CD14-positive monocyte (primary cell): ENCODE data around the gene CCM2. TPM values are rescaled to one million over a fixed set of nuclear protein-coding genes. Genes with fewer than 3 reads are reported as not detected.

Experiments used
- DNase-seq, 3 donors: peaks; one replicate each; pipeline ENCODE4 v3.0.0-alpha.2; 2011 to 2022
- H2AFZ ChIP-seq: 2 replicates; pipeline ENCODE4 v1.6.0; 2012; ENCODE audit warnings: mild to moderate bottlenecking, low read depth, low read length, inconsistent platforms; ENCODE audit not compliant: insufficient read depth, poor library complexity, severe bottlenecking
- H3K27ac ChIP-seq, 2 donors: 1 replicate in 1 of 2; 2 replicates in 1 of 2; pipeline ENCODE4 v1.5.1; 2012 to 2013; ENCODE audit warnings: low read length in 2 of 2, control low read depth in 1 of 2, inconsistent platforms in 1 of 2, low read depth in 1 of 2, mild to moderate bottlenecking in 1 of 2
- H3K27me3 ChIP-seq, 2 donors: one replicate each; pipeline versions ENCODE4 v1.6.0 to v1.6.1; 2011 to 2013; ENCODE audit warnings: low read length in 2 of 2; ENCODE audit not compliant: control insufficient read depth in 2 of 2, insufficient read depth in 2 of 2
- H3K36me3 ChIP-seq, 2 donors: replicated peaks in 1 of 2; 1 replicate in 1 of 2; 2 replicates in 1 of 2; pipeline versions ENCODE4 v1.5.1 to v1.6.1; 2012 to 2013; ENCODE audit warnings: low read length in 2 of 2, control low read depth in 1 of 2, inconsistent platforms in 1 of 2, mild to moderate bottlenecking in 1 of 2; ENCODE audit not compliant: insufficient read depth in 2 of 2, control insufficient read depth in 1 of 2
- H3K4me1 ChIP-seq, 2 donors: 1 replicate in 1 of 2; 2 replicates in 1 of 2; pipeline versions ENCODE4 v1.5.1 to v1.6.1; 2012 to 2013; ENCODE audit warnings: low read length in 2 of 2, control low read depth in 1 of 2, inconsistent platforms in 1 of 2, mild to moderate bottlenecking in 1 of 2, moderate library complexity in 1 of 2; ENCODE audit not compliant: insufficient read depth in 2 of 2, control insufficient read depth in 1 of 2
- H3K4me2 ChIP-seq: replicated peaks from 2 replicates; pipeline ENCODE3; 2012; ENCODE audit warnings: low read length, moderate library complexity, mild to moderate bottlenecking; ENCODE audit not compliant: poor library complexity, severe bottlenecking; ENCODE audit errors: extremely low read depth
- H3K4me3 ChIP-seq, 3 experiments: fragments of 200-600 bp in 1 of 3; sonication (generic) in 1 of 3; replicated peaks in 1 of 3; 1 replicate in 2 of 3; 2 replicates in 1 of 3; pipeline ENCODE4 v1.5.1; 2011 to 2013; ENCODE audit warnings: low read length in 3 of 3, mild to moderate bottlenecking in 3 of 3, control low read depth in 2 of 3, low read depth in 2 of 3, inconsistent platforms in 1 of 3, moderate library complexity in 1 of 3
- H3K79me2 ChIP-seq: 2 replicates; pipeline ENCODE4 v1.6.0; 2012; ENCODE audit warnings: mild to moderate bottlenecking, control low read depth, inconsistent platforms, low read length, moderate library complexity; ENCODE audit not compliant: insufficient read depth
- H3K9ac ChIP-seq: 2 replicates; pipeline ENCODE4 v1.6.0; 2017; ENCODE audit warnings: low read length, mild to moderate bottlenecking; ENCODE audit not compliant: insufficient read depth, poor library complexity, severe bottlenecking
- H3K9me3 ChIP-seq, 2 donors: replicated peaks in 1 of 2; 1 replicate in 1 of 2; 2 replicates in 1 of 2; pipeline versions ENCODE4 v1.5.1 to v1.6.1; 2012 to 2013; ENCODE audit warnings: low read length in 2 of 2, control low read depth in 1 of 2; ENCODE audit not compliant: control insufficient read depth in 1 of 2, insufficient read depth in 1 of 2
- H4K20me1 ChIP-seq: 2 replicates; pipeline ENCODE4 v1.6.0; 2012; ENCODE audit warnings: mild to moderate bottlenecking, low read length, control low read depth, moderate library complexity; ENCODE audit not compliant: insufficient read depth
- H3K27ac Mint-ChIP-seq, 7 donors: one replicate each; pipeline ENCODE4 v1.8.0; 2020; ENCODE audit warnings: mild to moderate bottlenecking in 7 of 7, mixed read lengths in 7 of 7, moderate library complexity in 6 of 7, inconsistent platforms in 2 of 7
- H3K27me3 Mint-ChIP-seq, 3 donors: one replicate each; pipeline ENCODE4 v1.8.0; 2021 to 2022; ENCODE audit warnings: low read depth in 3 of 3, mild to moderate bottlenecking in 3 of 3, mixed read lengths in 3 of 3, moderate library complexity in 3 of 3, inconsistent platforms in 1 of 3
- H3K36me3 Mint-ChIP-seq, 2 donors: one replicate each; pipeline ENCODE4 v1.8.0; 2020; ENCODE audit warnings: mixed read lengths in 2 of 2, inconsistent platforms in 1 of 2, mild to moderate bottlenecking in 1 of 2
- H3K4me1 Mint-ChIP-seq: one replicate; pipeline ENCODE4 v1.8.0; 2020; ENCODE audit warnings: mild to moderate bottlenecking, mixed read lengths
- H3K4me3 Mint-ChIP-seq, 2 donors: one replicate each; pipeline ENCODE4 v1.8.0; 2020; ENCODE audit warnings: mild to moderate bottlenecking in 2 of 2, mixed read lengths in 2 of 2, moderate library complexity in 1 of 2
- H3K9me3 Mint-ChIP-seq, 7 donors: one replicate each; pipeline ENCODE4 v1.8.0; 2020 to 2022; ENCODE audit warnings: mixed read lengths in 7 of 7, mild to moderate bottlenecking in 6 of 7, moderate library complexity in 6 of 7, inconsistent platforms in 2 of 7
- CTCF ChIP-seq: fragments of 200-600 bp; IDR thresholded peaks from one replicate; pipeline ENCODE4 v1.8.0; 2022; ENCODE audit warnings: antibody characterized with exemption, mild to moderate bottlenecking
- WGBS: methylation state at CpG from one replicate; pipeline ENCODE4 v1.1.5; 2013; ENCODE audit warnings: missing lambda C conversion rate; ENCODE audit not compliant: insufficient coverage; 5-methylcytosine and 5-hydroxymethylcytosine counted together
- intact Hi-C, 2 donors: fragments of 100-400 bp; cut with micrococcal nuclease; formaldehyde crosslinking; loops; one replicate each; pipeline versions ENCODE4 v1.15.0 to v1.15.1; 2023
- polyA plus RNA-seq, 3 donors: library from polyadenylated mRNA; depleted of rRNA in 1 of 3; unstranded in 2 of 3; stranded (reverse) in 1 of 3; fragments of 300-500 nt in 2 of 3; fragments of >200 nt in 1 of 3; fragmentation: Illumina TruSeq in 2 of 3; gene quantifications; 1 replicate in 2 of 3; 2 replicates in 1 of 3; pipeline ENCODE4 v1.2.3, GENCODE V29; 2012 to 2021

Gene CCM2
- polyA plus RNA-seq, 3 donors: 38.5 to 102 (median 51.4) TPM

DNA sequence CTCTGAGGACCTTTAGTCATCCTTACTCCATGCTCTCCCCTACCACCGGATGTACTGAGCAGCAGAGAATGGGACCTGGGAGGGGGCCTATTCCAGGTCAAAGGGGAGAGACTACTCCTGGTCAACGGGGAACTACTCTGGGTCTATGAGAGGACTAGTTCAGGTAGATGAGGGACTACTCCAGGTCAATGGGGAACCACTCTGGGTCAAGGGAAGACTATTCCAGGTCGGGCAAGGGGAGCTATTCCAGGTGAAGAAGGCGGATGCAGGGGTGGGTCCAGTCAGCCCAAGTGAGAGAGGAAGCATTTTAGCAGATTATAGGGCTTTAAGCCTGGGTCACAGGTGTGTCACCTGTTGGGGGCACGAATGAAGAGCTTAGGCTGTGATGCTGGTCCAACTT, 35.4 kb downstream of the CCM2 start:
- Histone ChIP-seq H3K27ac (peak overlapping the region in 1 of 2 donors; percentile 31), H3K36me3 (peaks cover 26 to 44% of the 10 kb centered on the region in 2 donors)
- H3K4me1 Mint-ChIP-seq: peaks cover 50% of the 10 kb centered on the region

GRCh38 chr7:45035893-45036292, 35.9 kb downstream of the CCM2 start:
- 22% methylated on average over 5 of the region's 6 CpGs for WGBS
- no peak for TF ChIP-seq CTCF
- peak overlapping the region; percentile 38 for H3K4me2 ChIP-seq
- Mint-ChIP-seq H3K4me3 (peak overlapping the region; percentile 9 to 61), H3K27ac (peak overlapping the region; percentile 41 to 88 (median 73)), H3K36me3 (peaks cover 40 to 75% of the 10 kb centered on the region in 2 donors), H3K4me1 (peaks cover 49% of the 10 kb centered on the region), H3K9me3 (no peaks in the 10 kb centered on the region), H3K27me3 (peaks cover 0 to 2% (median 2%) of the 10 kb centered on the region in 3 donors)
- no peak overlapping the region for H2AFZ ChIP-seq
- peaks cover 17 to 36% of the 10 kb centered on the region in 2 donors for H3K4me1 ChIP-seq
- intact Hi-C loops: no loop called here
- peak overlapping the region in 1 of 2 donors; percentile 61 for H3K27ac ChIP-seq
- H3K79me2 ChIP-seq: peaks cover 88% of the 10 kb centered on the region
- H3K9me3 ChIP-seq: no peaks in the 10 kb centered on the region
- no peak overlapping the region for H3K9ac ChIP-seq
- peaks cover 31 to 46% of the 10 kb centered on the region in 2 donors for H3K36me3 ChIP-seq
- no peaks in the 10 kb centered on the region for H3K27me3 ChIP-seq
- H3K4me3 ChIP-seq: no peak overlapping the region
- H4K20me1 ChIP-seq: peaks cover 99% of the 10 kb centered on the region
- DNase-seq: no peak

More for the DNA sequence above, 35.4 kb downstream of the CCM2 start:
- H4K20me1 ChIP-seq: peaks cover 99% of the 10 kb centered on the region
- H3K4me1 ChIP-seq: peaks cover 17 to 36% of the 10 kb centered on the region in 2 donors
- Mint-ChIP-seq H3K4me3 (no peak overlapping the region), H3K27ac (peak overlapping the region in 6 of 7 donors; percentile 10 to 80 (median 34)), H3K27me3 (peaks cover 0 to 2% (median 2%) of the 10 kb centered on the region in 3 donors), H3K36me3 (peaks cover 35 to 73% of the 10 kb centered on the region in 2 donors), H3K9me3 (no peaks in the 10 kb centered on the region)
- H3K9me3 ChIP-seq: no peaks in the 10 kb centered on the region
- no peak for DNase-seq
- peaks cover 90% of the 10 kb centered on the region for H3K79me2 ChIP-seq
- H3K9ac ChIP-seq: no peak overlapping the region
- no peak for TF ChIP-seq CTCF
- intact Hi-C loops: no loop called here
- no peak overlapping the region for H3K4me2 ChIP-seq
- no peak overlapping the region for H3K4me3 ChIP-seq
- WGBS: 94% methylated on average over 2 of the region's 5 CpGs
- no peak overlapping the region for H2AFZ ChIP-seq
- no peaks in the 10 kb centered on the region for H3K27me3 ChIP-seq
